K562 treated with DMSO at 1 percent for 24 hours (cell line): ENCODE measurements around the gene LAMB1. TPM values are rescaled to one million over a fixed set of nuclear protein-coding genes. Genes with fewer than 3 reads are reported as not detected.

Experiments
- total RNA-seq: library from RNA; unstranded; fragments of 300-600 nt; gene quantifications from 2 replicates; pipeline ENCODE4 v1.2.3, GENCODE V29; 2022; ENCODE audit warnings: low read depth; ENCODE audit not compliant: insufficient read depth

Gene LAMB1
- total RNA-seq, result 23.2 and 27.2 TPM in 2 replicates

DNA sequence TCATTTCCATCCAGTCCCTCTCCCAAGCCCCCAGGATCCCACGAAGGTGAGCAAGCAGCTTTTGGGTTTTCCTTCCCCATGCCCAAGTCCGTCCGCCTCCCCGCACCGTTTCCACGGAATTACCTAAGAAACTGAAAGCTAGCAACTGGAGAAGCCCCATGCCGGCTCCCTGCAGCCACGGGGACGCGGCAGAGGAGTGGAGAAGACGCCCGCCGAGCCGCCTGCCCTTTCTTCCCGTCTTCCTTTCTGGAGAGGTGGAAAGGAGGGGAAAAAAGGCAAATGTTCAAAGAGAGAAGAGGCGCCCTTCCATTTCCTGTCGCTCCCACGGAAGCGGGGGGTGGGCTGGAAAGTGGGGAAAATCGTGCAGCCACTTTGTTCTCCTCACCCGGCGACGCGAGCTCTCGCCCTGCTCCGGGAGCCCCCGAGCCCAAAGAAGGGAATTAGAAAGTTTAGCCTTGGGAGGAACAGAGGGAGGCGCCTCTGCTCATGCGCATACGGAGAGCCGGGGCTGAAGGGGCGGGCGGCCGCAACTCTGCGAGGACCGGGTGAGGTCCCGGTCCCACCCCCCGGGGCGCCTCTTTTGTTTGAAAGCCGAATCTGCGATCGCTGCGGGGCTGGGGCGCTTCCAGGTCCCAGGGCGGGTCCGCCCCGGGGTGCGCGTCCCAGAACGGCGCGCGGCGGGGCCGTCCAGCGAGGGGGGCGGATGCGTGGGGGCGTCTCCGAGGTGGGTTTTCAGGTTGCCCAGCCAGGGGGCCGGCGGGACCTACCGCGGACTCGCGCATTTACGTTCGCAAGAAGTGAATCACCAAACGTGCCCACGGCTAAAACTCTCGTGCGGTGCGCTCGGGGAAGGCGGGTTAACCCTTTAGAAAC, at the start of gene LAMB1:
Gene LAMB1, minus strand, starts transcription at position 436 of the 873 bp plus-strand sequence. Its CDS starts 276 bp downstream, at position 160.

DNA sequence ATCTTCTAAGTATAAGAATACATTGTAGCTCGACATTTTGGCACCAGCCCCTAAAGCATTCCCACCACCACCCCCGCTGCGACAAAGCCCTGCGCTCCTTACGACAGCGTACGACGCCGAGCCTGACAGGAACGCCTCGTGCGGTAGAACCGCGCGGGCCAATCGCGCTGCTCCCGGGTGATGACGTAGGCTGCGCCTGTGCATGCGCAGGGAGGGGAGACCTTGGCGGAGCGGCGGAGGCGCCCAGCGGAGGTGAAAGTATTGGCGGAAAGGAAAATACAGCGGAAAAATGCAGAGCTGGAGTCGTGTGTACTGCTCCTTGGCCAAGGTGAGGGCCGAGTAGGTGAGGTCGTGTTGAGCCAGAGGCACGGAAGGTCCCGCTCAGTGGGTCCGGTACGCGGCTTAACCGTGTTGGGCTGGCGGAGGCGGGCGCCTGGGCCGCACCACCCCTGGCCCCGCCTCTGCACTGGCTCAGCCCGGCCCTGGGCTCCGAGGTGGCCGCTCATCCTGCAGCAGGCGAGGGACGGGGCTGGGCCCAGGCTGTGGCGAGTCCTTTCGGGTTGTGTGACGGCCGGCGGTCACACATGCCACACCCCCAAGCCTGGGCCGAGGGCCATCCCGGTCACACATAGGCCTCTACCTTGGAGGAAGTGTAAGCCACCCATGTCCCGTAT, 111.9 kb downstream of the LAMB1 start, which contains the start of gene DLD:
Gene DLD, plus strand, starts transcription at position 222 of the 674 bp plus-strand sequence. Its CDS starts 68 bp downstream, at position 290.

Other genes with a start within 250 kb of the LAMB1 start
- not detected in 2 replicates for gene SLC26A3, start 199.9 kb downstream of the LAMB1 start, total RNA-seq
- gene DLD, start 112.0 kb downstream of the LAMB1 start, total RNA-seq, result 249 and 281 TPM in 2 replicates
- not detected in 2 replicates for gene LAMB4, start 127.2 kb upstream of the LAMB1 start, total RNA-seq